Activated T-cell treated with anti-CD3 and anti-CD28 coated beads, Interleukin-2, amount 50 U/mL, for 72 hours (primary cell): ENCODE data around the gene TAS2R46. TPM values are rescaled to one million over a fixed set of nuclear protein-coding genes. Genes with fewer than 3 reads are reported as not detected.

Experiments
- ATAC-seq, 2 donors: fragments of 150-1000 bp; cut with Tn5 transposase; replicated peaks in 1 of 2; 2 replicates each; pipeline ENCODE4 v1.10.0; 2021; ENCODE audit warnings: moderate library complexity in 2 of 2, mild to moderate bottlenecking in 1 of 2
- DNase-seq, 2 donors: peaks; one replicate each; pipeline ENCODE4 v3.0.0; 2021 to 2022; ENCODE audit warnings: mixed read lengths in 1 of 2
- H3K27ac Mint-ChIP-seq: one replicate; pipeline ENCODE4 v1.8.0; 2022; ENCODE audit warnings: mild to moderate bottlenecking, moderate library complexity, mixed read lengths
- H3K27me3 Mint-ChIP-seq: one replicate; pipeline ENCODE4 v1.8.0; 2022; ENCODE audit warnings: low read depth, mixed read lengths
- H3K36me3 Mint-ChIP-seq, 2 donors: one replicate each; pipeline ENCODE4 v1.8.0; 2022; ENCODE audit warnings: mixed read lengths in 2 of 2, mild to moderate bottlenecking in 1 of 2; ENCODE audit not compliant: insufficient read depth in 2 of 2
- H3K4me1 Mint-ChIP-seq: one replicate; pipeline ENCODE4 v1.8.0; 2022; ENCODE audit warnings: low read depth, mixed read lengths
- H3K4me3 Mint-ChIP-seq, 2 donors: one replicate each; pipeline ENCODE4 v1.8.0; 2022; ENCODE audit warnings: mild to moderate bottlenecking in 2 of 2, mixed read lengths in 2 of 2, moderate library complexity in 2 of 2
- H3K9me3 Mint-ChIP-seq, 2 donors: one replicate each; pipeline ENCODE4 v1.8.0; 2022; ENCODE audit warnings: mixed read lengths in 2 of 2
- total RNA-seq, 2 donors: library from RNA; stranded (reverse); gene quantifications; one replicate each; pipeline ENCODE4 v1.2.3, GENCODE V29; 2022

Gene TAS2R46
- total RNA-seq, 2 donors from 2014 or later = 0.72 TPM

GRCh38 chr12:11022520-11022919 lies 39.6 kb downstream of the TAS2R46 start, which contains the start of gene TAS2R19:
TAS2R19 (minus strand) TSS chr12:11022620; CDS start chr12:11022571, 49 bp downstream.
- Mint-ChIP-seq H3K4me1 (no peaks in the 10 kb centered on the region), H3K36me3 (peaks cover 2 to 9% of the 10 kb centered on the region in 2 donors), H3K27me3 (no peaks in the 10 kb centered on the region), H3K9me3 (peaks cover 2 to 4% of the 10 kb centered on the region in 2 donors), H3K27ac (no peak within 1 kb of the TSS), H3K4me3 (no peak within 1 kb of the TSS)
- DNase-seq (no peak), ATAC-seq (no peak)

GRCh38 chr12:11016937-11017336 lies 45.2 kb downstream of the TAS2R46 start:
- H3K4me1 Mint-ChIP-seq = no peaks in the 10 kb centered on the region
- DNase-seq (no peak), ATAC-seq (no peak)
- no peak overlapping the region for H3K27ac Mint-ChIP-seq
- H3K36me3 Mint-ChIP-seq = no peaks in the 10 kb centered on the region
- H3K4me3 Mint-ChIP-seq = no peak overlapping the region
- no peaks in the 10 kb centered on the region for H3K27me3 Mint-ChIP-seq
- H3K9me3 Mint-ChIP-seq = no peaks in the 10 kb centered on the region

GRCh38 chr12:11015775-11016430 lies 46.2 kb downstream of the TAS2R46 start:
- H3K4me3 Mint-ChIP-seq = no peak overlapping the region
- no peaks in the 10 kb centered on the region for H3K36me3 Mint-ChIP-seq
- H3K4me1 Mint-ChIP-seq = no peaks in the 10 kb centered on the region
- ATAC-seq (no peak), DNase-seq (no peak)
- no peak overlapping the region for H3K27ac Mint-ChIP-seq
- no peaks in the 10 kb centered on the region for H3K27me3 Mint-ChIP-seq
- no peaks in the 10 kb centered on the region for H3K9me3 Mint-ChIP-seq

- no peak for ATAC-seq
- H3K4me3 Mint-ChIP-seq = no peak overlapping the region
Observed at GRCh38 chr12:11014234-11014633, 47.9 kb downstream of the TAS2R46 start.

More at GRCh38 chr12:11014234-11014633, 47.9 kb downstream of the TAS2R46 start:
- H3K9me3 Mint-ChIP-seq = no peaks in the 10 kb centered on the region
- H3K27ac Mint-ChIP-seq = no peak overlapping the region
- H3K36me3 Mint-ChIP-seq = no peaks in the 10 kb centered on the region
- no peaks in the 10 kb centered on the region for H3K4me1 Mint-ChIP-seq
- no peak for DNase-seq
- H3K27me3 Mint-ChIP-seq = no peaks in the 10 kb centered on the region

Other genes starting within 250 kb of the TAS2R46 start
- under 1 TPM; 0.31 to 0.63 TPM for gene TAS2R10, start 235.9 kb downstream of the TAS2R46 start, total RNA-seq
- gene PRR4, start 212.8 kb downstream of the TAS2R46 start, total RNA-seq = 1 to 10 TPM; 2.1 to 3.0 TPM
- gene PRH1, start 178.0 kb downstream of the TAS2R46 start, total RNA-seq = 10 to 100 TPM; 13.0 to 17.6 TPM
- gene TAS2R13, start 152.7 kb downstream of the TAS2R46 start, total RNA-seq = under 1 TPM; 0.53 TPM
- gene PRH2, start 133.1 kb downstream of the TAS2R46 start, total RNA-seq = not detected
- gene TAS2R14, start 123.0 kb downstream of the TAS2R46 start, total RNA-seq = 1 to 10 TPM; 1.2 to 1.9 TPM
- 1 to 10 TPM in 1 of 2 donors, under 1 TPM in 1; 0.90 to 1.2 TPM for gene TAS2R50, start 75.4 kb downstream of the TAS2R46 start, total RNA-seq
- 1 to 10 TPM; 1.3 to 2.1 TPM for gene TAS2R20, start 64.0 kb downstream of the TAS2R46 start, total RNA-seq
- 1 to 10 TPM; 2.1 to 3.5 TPM for gene TAS2R19, start 39.7 kb downstream of the TAS2R46 start, total RNA-seq
- gene TAS2R31, start 30.9 kb downstream of the TAS2R46 start, total RNA-seq = 1 to 10 TPM; 1.9 to 2.9 TPM
- gene TAS2R43, start 30.0 kb upstream of the TAS2R46 start, total RNA-seq = under 1 TPM; 0.48 to 0.97 TPM
- gene TAS2R30, start 72.3 kb upstream of the TAS2R46 start, total RNA-seq = 1 to 10 TPM; 2.3 to 2.8 TPM
- gene SMIM10L1, start 108.9 kb upstream of the TAS2R46 start, total RNA-seq = 10 to 100 TPM; 10.1 to 10.9 TPM
- gene TAS2R42, start 124.6 kb upstream of the TAS2R46 start, total RNA-seq = not detected
- not detected for gene PRB3, start 207.4 kb upstream of the TAS2R46 start, total RNA-seq
- gene PRB4, start 248.1 kb upstream of the TAS2R46 start, total RNA-seq = not detected